DMS153 treated with DMSO at 0.1 percent for 48 hours (cell line): ENCODE data around the gene TENT5D.
"Not testable (repeated sequence)": the region's sequence is repeated elsewhere in the genome, so short reads cannot be mapped to it uniquely, and the experiment has no call there.

Experiments used
- DNase-seq: peaks from one replicate; lab custom pipeline; 2025; ENCODE audit not compliant: unreplicated experiment; lab: John Stamatoyannopoulos, UW

The TENT5D gene

DNA sequence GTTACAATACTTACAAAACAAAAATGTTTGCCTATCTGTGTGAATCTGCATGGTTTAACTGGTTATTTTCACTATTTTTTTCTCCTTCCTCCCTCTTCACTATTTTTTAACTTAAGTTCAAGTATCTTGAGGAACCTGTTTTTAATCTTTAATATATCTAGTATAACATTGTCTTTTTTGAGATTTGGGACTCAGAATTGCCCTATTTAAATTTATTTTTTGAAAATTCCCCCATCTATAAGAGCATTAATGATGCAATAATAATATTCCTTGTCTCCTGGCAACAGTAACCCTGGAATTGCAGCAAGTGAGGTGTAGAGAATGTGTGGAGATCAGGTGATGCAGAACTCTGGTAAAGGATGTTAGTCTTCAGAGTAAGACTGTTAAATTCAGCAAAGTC lies at the start of gene TENT5D:
Gene TENT5D (plus strand): TSS at position 301 of the 400 bp plus-strand sequence. CDS start 22,093 bp downstream, outside the sequence.
- no peak for DNase-seq

- DNase-seq, result not testable (repeated sequence)
Observed at GRCh38 chrX:80385651-80386050, 34.6 kb upstream of the TENT5D start.

DNA sequence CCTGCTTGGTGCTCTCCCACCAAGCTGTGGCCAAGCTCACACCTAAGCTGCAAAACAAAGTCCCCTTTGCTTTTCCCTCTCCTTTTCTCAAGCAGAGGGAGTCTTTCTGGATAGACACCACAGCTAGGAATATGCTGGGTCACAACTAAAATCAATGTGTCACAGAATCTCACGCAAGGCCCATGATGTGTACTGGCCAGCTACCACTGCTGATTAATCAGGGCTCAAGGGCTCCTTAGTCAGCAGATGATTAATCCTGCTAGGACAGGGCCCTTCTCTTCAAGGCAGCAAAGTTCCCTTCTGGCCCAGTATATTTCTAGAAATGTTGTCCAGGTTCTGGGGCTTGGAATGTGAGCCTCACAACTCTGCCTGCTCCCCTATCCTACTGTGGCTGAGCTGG lies 32.0 kb upstream of the TENT5D start:
- no peak for DNase-seq

DNA sequence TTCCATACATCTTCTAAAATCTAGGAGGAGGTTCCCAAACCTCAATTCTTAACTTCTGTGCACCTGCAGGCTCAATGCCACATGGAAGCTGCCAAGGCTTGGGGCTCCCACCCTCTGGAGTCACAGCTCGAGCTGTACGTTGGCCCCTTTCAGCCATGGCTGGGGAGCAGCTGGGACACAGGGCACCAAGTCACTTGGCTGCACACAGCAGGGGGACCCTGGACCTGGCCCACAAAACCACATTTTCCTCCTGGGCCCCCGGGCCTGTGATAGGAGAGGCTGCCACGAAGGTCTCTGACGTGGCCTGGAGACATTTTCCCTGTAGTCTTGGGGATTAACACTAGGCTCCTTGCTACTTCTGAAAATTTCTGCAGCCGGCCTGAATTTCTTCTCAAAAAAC lies 8.2 kb upstream of the TENT5D start:
- DNase-seq, result no peak

GRCh38 chrX:80423000-80423399 lies 2.8 kb downstream of the TENT5D start:
- no peak for DNase-seq

- no peak for DNase-seq
Observed at GRCh38 chrX:80423744-80424143, 3.5 kb downstream of the TENT5D start.

GRCh38 chrX:80430826-80431504 lies 10.7 kb downstream of the TENT5D start:
- no peak for DNase-seq

- no peak for DNase-seq
Observed at GRCh38 chrX:80431505-80431832, 11.2 kb downstream of the TENT5D start.

GRCh38 chrX:80432441-80432840 lies 12.2 kb downstream of the TENT5D start:
- DNase-seq, result no peak

GRCh38 chrX:80432863-80433262 lies 12.6 kb downstream of the TENT5D start:
- DNase-seq, result no peak

- DNase-seq, result not testable (repeated sequence)
Observed at GRCh38 chrX:80468166-80468565, 47.9 kb downstream of the TENT5D start.

DNA sequence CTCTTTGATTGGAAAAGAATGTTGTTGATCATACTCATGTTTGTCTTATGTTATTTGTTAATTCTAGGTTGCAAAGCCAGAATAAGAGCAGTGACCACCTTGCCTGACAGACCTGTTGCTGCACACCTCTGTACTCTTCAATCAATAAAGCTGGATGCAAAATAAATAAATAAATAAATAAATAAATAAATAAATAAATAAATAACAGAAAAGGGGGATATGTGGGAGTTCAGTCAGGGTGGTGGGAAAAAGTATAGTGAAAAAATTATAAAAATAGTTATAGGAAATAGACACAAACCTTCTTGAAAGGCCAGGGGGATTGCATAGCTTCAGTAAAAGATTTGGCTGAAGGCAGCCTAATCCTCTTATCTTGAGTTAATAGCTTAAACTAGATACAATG lies 51.3 kb downstream of the TENT5D start:
- no peak for DNase-seq

GRCh38 chrX:80485543-80485942 lies 65.3 kb downstream of the TENT5D start:
- DNase-seq, result no peak

DNA sequence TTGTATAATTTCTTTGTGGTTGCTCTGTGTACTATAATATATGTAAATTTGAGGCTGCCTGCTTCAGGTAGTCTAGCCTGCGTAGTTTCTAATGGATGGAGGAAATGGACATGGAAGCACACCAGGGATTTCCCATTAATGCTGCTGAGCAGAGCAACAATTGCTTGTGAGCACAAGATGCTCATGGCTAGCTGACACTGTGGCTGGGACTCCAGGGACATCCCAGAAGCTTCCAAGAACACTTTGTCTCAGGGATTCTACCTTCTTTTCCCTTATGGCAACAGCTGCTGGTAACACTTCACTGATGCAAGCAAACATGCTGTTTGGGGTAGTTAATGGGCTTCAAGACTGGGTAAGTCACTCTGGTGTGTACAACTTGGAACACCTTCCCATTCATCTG lies 66.1 kb downstream of the TENT5D start:
- DNase-seq, result no peak

GRCh38 chrX:80489166-80489565 lies 68.9 kb downstream of the TENT5D start:
- DNase-seq, result no peak
